HG03571 (cell line): ENCODE measurements around the gene MRPL32.
"Not testable (repeated sequence)": the region's sequence is repeated elsewhere in the genome, so short reads cannot be mapped to it uniquely, and the experiment has no call there.

Source experiments
- ATAC-seq: cut with Tn5 transposase; IDR thresholded peaks from one replicate; pipeline ENCODE4 v1.9.1; 2021; ENCODE audit not compliant: unreplicated experiment

Gene MRPL32

DNA sequence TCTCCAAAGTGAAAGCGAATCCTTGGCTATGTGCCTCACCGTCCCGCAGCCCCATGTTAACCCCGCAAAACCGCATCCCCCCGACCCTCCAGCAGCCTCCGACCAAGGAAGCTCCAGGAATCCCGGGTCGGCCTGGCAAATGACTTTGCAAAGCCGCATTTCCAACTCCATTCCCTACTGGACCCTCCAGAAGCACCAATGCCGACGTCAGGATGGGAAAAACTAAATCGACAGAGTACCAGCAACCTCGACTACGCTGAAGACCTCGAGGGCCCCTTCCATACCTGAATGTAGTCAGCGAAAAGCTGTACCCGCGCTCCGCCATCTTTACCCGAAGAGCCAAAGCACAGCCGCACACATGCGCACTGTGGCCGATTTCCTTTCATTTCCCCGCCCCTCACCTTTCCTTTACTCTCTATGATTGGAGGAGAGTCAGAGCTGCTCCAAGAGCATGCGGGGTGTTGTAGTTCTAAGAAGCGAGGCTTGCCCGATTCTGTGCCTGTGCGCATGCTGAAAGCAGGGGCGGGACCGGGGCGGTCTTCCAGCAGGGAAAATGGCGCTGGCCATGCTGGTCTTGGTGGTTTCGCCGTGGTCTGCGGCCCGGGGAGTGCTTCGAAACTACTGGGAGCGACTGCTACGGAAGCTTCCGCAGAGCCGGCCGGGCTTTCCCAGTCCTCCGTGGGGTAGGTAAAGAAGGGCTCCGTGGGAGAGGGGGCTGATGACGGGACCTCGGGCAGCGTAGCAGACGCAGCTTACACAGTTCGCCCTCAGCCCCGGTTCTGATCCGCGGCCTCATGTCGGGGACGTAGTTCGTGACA is at the start of gene MRPL32, which contains the start of gene PSMA2:
MRPL32 (plus strand) TSS at position 543 of the 818 bp plus-strand sequence; CDS start at position 554, 11 bp downstream.
PSMA2 (minus strand) TSS at position 341 of the 818 bp plus-strand sequence; CDS start at position 325, 16 bp downstream.
- peak; percentile 99 for ATAC-seq

DNA sequence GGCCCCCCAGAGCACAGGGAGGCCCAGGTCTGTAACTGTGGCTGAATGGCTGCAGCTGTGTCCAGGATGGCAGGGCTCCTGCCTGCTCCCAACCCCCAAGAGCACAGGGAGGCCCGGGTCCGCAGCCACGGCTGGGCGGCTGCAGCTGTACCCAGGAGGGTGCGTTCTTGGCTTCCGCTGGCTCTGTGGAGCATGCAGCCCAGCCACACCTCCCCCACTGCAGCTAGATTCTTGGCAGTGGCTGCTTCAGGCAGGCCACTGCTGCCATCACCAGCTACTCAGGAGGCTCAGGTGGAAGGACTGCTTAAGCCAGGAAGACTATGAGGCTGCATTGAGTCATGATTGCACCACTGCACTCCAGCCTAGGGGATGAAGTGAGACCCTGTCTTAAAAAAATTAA is 48.2 kb upstream of the MRPL32 start:
- ATAC-seq = peak; percentile 72

- ATAC-seq = not testable (repeated sequence)
Measured at GRCh38 chr7:42885183-42885582, 47.0 kb upstream of the MRPL32 start.

- no peak for ATAC-seq
Measured at GRCh38 chr7:42886129-42886528, 46.0 kb upstream of the MRPL32 start.

DNA sequence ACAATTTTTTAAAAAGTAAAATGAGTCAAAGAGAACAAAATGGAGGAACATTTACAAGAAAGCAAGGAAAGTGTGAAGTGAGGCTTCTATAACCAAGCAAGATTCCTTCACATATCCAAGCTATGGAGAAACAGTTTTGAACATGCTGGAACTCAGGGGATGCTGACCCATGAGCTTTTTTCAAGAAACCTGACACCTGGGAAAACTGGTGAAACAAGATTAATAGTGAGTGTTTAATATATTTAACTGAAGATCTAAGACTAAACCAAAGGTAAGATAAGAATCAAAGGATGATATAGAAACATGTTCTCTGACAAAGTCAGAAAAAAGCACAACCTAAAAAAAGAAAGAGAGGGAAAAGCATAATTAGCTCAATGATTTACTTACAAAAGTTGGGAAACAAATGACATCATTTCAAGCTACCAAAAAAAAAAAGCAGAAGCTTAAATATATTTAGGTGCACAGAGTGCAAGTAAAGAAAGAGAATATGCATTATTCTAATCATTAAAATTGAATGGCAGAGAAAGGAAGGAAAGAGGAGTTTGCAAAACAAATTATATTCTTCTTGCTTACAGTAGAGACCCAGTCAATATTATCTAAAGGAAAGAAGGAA is 45.2 kb upstream of the MRPL32 start:
- ATAC-seq = no peak

DNA sequence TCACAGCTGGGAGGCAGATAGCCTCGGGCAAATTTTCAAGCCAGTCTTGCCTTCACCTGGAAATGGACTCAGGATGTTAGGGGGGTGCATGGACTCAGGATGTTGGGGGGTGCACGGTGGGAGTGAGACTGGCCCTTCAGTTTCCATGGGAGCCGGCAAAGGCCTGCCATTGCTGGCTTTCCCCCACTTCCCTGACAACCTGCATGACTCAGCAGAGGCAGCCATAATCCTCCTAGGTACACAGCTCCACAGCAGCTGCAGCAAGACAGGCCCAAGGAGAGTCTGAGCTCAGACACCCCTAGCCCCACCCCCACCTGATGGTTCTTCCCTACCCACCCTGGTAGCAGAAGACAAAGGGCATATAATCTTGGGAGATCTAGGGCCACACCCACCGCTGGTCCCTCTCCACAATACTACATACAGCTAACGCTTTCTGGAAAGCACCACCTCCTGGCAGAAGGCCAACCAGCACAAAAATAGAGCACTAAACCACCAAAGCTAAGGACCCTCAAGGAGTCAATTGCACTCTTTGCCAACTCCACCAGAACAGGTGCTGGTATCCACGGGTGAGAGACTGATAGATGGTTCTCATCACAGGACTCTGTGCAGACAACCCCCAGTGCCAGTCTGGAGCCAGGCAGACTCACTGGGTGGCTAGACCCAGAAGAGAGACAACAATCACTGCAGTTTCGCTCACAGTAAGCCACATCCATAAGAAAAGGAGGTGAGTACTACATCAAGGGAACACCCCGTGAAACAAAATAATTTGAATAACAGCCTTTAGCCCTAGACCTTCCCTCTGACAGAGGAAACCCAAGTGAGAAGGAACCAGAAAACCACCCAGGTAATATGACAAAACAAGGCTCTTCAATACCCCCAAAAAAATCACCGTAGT is 38.6 kb upstream of the MRPL32 start:
- ATAC-seq = no peak

DNA sequence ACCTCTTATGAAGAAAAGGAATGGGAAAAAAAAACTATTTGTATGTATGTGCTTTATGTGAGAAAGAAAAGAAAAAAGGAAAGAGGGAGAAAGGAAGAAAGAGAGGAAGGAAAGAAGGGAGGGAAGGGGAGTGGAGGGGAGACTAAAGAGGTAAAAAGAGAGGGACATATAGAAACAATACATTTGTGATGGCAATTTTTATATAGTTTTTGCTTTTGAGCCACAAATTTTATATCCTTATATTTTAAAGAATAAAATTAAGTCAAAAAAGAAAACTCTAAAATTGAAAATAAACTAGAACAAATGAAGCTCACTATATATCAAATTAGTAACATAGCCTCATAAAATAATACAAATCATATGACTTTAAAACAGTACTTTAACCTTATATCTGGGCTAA is 31.3 kb upstream of the MRPL32 start:
- no peak for ATAC-seq

GRCh38 chr7:42902331-42902730 is 29.8 kb upstream of the MRPL32 start:
- ATAC-seq = no peak

DNA sequence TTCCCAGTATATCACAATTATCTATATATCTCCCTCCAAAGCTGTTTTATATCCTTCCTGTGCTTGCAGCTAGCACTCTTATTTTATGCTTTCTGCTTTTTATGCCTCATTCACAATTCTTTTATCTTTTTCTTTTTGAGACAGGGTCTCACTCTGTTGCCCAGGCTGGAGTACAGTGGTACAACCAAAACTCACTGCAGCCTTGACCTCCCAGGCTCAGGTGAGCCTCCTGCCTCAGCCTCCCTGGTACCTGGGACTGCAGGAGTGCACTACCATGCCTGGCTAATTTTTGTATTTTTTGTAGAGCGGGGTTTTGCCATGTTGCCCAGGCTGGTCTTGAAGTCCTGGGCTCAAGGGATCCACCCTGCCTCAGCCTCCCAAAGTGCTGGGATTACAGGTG is 26.0 kb upstream of the MRPL32 start:
- ATAC-seq = no peak

DNA sequence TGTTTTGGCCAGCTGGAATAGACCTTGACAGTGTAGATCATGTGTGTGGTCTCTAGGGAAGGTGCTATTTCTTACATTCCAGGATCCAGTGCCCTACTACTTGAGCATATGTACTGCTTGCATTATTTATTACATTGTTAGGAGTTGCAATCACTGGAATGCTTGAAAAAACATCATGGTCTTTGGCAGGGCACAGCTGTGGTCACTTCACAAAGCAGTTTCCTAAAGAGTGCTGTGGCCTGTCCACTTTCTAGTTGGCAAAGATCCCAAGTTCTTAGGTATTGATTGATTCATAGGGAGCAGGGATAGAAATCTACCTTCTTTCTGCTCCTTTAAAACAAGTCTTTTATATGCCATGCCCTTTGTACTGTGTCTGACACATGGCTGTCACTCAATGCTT is 24.9 kb upstream of the MRPL32 start:
- ATAC-seq = no peak

DNA sequence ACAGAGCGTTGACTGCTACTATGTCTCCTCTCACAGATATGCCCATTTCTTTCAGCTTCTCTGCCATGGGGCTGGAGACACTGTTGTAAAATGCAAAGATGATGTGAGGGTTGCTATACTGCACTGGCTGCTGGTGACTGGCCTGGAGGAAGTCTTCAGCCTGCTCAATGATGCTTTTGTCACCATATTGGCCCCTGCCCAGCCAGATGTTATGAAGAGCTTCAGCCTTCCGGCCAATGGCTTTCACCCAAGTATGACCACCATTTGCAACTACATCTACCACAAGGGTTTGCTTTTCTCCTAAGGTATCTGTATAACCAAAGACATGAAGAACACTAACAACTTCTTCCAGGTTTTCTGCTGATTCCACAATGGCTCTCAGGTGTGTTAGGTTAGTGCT is 21.9 kb upstream of the MRPL32 start:
- no peak for ATAC-seq

DNA sequence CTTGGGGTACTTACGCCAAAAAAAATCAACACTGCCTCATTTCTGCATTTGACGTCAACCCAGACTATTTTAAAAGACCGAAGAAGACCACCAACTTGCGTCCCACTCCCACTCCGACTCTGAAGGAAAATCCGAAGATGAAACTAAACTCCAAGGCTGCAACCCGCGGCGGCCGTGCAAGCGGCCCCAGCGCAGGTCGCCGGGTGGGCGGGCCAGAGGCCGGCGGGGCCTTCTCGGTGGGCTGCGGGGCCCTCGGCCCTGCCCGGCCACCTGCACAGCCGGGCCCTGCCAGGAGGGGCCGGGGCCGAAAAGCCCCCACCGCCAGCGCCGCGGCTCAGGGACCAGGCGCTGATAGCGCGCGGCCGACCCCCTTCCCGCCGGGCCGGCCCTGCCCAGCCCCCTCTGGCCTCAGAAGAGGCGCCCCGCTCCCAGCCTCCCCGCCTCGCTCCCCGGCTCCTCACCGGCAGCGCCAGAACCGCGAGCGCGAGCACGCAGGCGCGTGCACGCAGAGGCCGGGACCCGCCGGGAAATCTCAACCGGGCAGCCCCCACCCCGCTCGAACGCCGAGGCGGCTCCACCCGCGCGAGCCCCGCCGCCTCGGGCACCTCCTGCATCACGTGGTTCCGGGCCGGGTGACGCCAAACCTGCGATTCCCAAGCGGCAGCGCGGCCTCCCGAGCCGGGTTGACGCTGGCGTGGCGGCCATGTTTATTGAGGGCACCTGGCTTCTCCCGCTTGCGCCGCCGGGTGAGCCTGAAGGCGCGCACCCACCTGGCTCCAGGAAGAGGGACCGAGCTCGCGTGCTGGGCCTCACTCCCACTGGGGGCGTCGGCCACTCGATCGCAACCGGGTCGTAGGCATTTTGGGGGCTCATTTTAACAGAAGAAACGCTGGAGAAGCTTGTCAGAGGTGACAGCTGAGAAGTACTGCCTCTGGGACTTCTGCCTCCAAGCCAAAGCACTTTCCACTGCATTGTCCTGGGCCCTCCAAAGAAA is 20.4 kb upstream of the MRPL32 start, which contains the start of gene C7orf25:
C7orf25 (minus strand) TSS at position 617 of the 994 bp plus-strand sequence. CDS start 1,170 bp downstream, outside the sequence.
- peak; percentile 88 for ATAC-seq

DNA sequence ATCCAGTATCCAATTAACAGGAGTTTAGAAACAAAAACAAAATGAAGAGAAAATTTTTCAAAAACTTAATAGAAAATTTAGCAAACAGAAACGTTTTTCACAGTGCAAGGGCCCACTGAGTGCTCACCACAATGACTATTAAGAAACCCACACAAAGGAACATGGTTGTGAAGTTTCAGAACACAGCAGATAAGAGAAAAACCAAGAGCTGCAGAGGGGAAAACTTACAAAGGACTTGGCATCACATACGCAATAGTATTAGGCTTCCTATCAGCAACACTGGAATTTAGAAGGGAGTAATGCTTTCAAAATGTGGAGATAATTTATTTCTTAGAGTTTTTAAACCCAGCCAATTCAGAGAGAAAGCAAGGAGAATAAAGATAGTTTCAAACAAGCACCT is 18.6 kb upstream of the MRPL32 start:
- no peak for ATAC-seq

DNA sequence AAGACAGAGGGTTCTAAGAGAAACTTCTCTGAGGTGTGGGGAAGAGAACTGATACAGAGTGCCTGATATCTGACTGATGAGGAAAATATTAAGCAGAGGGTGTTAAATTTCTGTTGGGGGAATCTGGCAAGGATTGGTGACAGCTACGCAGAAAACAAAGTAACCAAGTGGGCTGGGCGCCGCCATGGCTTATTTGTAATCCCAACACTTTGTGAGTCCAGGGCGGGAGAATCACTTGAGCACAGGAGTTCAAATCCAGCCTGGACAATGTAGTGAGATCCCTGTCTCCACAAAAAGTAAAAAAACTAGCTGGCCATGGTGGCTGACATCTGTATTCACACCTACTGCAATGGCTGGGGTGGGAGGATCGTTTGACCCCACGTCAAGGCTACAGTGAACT is 18.2 kb upstream of the MRPL32 start:
- ATAC-seq = no peak

- ATAC-seq = no peak
Measured at GRCh38 chr7:42914421-42915045, 17.6 kb upstream of the MRPL32 start.

GRCh38 chr7:42915356-42915755 is 16.8 kb upstream of the MRPL32 start:
- no peak for ATAC-seq

DNA sequence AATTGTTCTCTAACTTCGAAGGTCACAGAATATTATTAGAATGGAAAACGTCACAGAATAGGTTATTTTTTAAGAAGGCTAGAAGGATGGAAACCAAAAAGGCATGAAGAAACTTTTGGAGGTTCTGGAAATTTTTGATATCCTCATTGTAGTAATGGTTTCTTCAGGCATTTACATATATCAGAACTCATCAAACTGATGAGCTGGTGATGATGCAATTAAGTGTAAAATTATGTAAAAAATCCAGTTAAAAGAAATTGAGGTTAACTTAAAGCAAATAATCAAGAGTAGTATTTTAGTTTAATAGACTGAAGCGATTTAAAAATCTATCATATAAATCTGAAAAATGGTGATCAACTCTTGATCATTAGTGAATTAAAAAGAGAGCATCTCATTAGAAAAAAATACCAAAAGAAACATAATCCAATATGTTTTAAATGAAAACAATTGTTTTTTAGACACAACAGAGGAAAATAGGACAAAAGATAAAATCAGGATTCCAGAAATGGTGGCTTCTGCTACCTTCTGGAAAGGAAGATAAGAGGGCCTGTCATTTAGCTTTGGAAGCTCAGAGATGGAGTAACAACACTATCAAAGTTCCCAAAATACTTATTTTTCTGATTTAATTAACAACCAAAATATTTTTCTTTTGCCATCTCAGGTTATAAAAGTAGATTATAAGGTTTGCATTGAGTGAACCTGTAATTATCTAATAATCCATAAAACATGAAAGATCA is 10.0 kb upstream of the MRPL32 start:
- ATAC-seq = no peak

GRCh38 chr7:42924223-42924838 is 7.8 kb upstream of the MRPL32 start:
- no peak for ATAC-seq
